ENCODE data around the gene TADA2B. TPM values are rescaled to one million over a fixed set of nuclear protein-coding genes. Genes with fewer than 3 reads are reported as not detected.

The TADA2B gene
- total RNA-seq, 4 donors from 2014 or later = 17.5 to 26.6 (median 23.9) TPM

- Histone ChIP-seq H3K36me3 (peaks cover 13% of the 10 kb centered on the region), H3K4me3 (no peak overlapping the region), H3K4me1 (peaks cover 48% of the 10 kb centered on the region), H3K9me3 (no peaks in the 10 kb centered on the region), H3K27ac (no peak overlapping the region), H3K27me3 (no peaks in the 10 kb centered on the region)
- TF ChIP-seq, protein P1, sequence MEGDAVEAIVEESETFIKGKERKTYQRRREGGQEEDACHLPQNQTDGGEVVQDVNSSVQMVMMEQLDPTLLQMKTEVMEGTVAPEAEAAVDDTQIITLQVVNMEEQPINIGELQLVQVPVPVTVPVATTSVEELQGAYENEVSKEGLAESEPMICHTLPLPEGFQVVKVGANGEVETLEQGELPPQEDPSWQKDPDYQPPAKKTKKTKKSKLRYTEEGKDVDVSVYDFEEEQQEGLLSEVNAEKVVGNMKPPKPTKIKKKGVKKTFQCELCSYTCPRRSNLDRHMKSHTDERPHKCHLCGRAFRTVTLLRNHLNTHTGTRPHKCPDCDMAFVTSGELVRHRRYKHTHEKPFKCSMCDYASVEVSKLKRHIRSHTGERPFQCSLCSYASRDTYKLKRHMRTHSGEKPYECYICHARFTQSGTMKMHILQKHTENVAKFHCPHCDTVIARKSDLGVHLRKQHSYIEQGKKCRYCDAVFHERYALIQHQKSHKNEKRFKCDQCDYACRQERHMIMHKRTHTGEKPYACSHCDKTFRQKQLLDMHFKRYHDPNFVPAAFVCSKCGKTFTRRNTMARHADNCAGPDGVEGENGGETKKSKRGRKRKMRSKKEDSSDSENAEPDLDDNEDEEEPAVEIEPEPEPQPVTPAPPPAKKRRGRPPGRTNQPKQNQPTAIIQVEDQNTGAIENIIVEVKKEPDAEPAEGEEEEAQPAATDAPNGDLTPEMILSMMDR (IDR thresholded peaks at IDR 0.05) = no peak
- TF ChIP-seq EP300 (IDR thresholded peaks at IDR 0.05) = no peak
- TF ChIP-seq POLR2A (IDR thresholded peaks at IDR 0.05) = no peak
- no peak for TF ChIP-seq POLR2AphosphoS5 (IDR thresholded peaks at IDR 0.05)
- WGBS = 97% methylated on average over 4 of the region's 4 CpGs
- DNase-seq (ENCODE audit: low spot score in 2 of 2) = no peak
Measured at GRCh38 chr4:7049295-7049694, 6.1 kb downstream of the TADA2B start.

GRCh38 chr4:7049739-7050138, 6.6 kb downstream of the TADA2B start:
- DNase-seq (ENCODE audit: low spot score in 2 of 2) = no peak
- no CpG with 5 or more reads among the region's 11 CpGs for WGBS
- Histone ChIP-seq H3K4me3 (no peak overlapping the region), H3K9me3 (no peaks in the 10 kb centered on the region), H3K27ac (no peak overlapping the region), H3K4me1 (peaks cover 44% of the 10 kb centered on the region), H3K36me3 (peaks cover 17% of the 10 kb centered on the region), H3K27me3 (no peaks in the 10 kb centered on the region)
- TF ChIP-seq, protein P1 (IDR thresholded peaks at IDR 0.05) = no peak
- TF ChIP-seq POLR2A (IDR thresholded peaks at IDR 0.05) (no peak), EP300 (IDR thresholded peaks at IDR 0.05) (no peak), POLR2AphosphoS5 (IDR thresholded peaks at IDR 0.05) (no peak)

GRCh38 chr4:7050481-7051143, 7.4 kb downstream of the TADA2B start:
- no peak overlapping the region for H3K4me3 ChIP-seq
- H3K27ac ChIP-seq = no peak overlapping the region
- WGBS = 96% methylated on average over 16 of the region's 36 CpGs
- no peak for TF ChIP-seq POLR2A (IDR thresholded peaks at IDR 0.05)
- no peak for TF ChIP-seq POLR2AphosphoS5 (IDR thresholded peaks at IDR 0.05)
- TF ChIP-seq, protein P1 (IDR thresholded peaks at IDR 0.05) = no peak
- TF ChIP-seq EP300 (IDR thresholded peaks at IDR 0.05) = no peak
- H3K27me3 ChIP-seq = no peaks in the 10 kb centered on the region
- DNase-seq (ENCODE audit: low spot score in 2 of 2) = no peak
- peaks cover 26% of the 10 kb centered on the region for H3K36me3 ChIP-seq
- H3K9me3 ChIP-seq = no peaks in the 10 kb centered on the region
- H3K4me1 ChIP-seq = peaks cover 35% of the 10 kb centered on the region

DNA sequence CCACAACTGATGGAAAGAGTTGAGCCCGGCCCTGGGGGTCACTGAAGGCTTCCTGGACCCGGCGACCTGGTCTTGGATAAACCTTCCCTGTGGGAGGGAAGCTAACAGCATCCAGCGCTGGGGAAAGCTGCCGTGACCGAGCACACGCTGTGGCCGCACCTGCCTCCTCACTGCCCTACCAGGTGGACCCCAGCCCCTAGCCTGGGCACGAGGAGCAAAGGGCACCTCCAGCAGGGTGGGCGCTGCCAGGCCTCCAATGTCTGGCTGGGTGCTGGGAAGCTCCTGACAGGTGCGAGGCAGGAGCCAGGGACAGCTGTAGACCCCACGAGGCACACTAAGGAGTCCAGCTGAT, 7.9 kb downstream of the TADA2B start:
- H3K4me1 ChIP-seq = peaks cover 30% of the 10 kb centered on the region
- no peak for DNase-seq (ENCODE audit: low spot score in 2 of 2)
- no peak overlapping the region for H3K4me3 ChIP-seq

GRCh38 chr4:7051905-7052304, 8.7 kb downstream of the TADA2B start:
- peak in 1 of 2 donors; percentile 71 for DNase-seq (ENCODE audit: low spot score in 2 of 2)
- H3K27ac ChIP-seq = no peak overlapping the region
- H3K4me3 ChIP-seq = no peak overlapping the region
- no peaks in the 10 kb centered on the region for H3K27me3 ChIP-seq
- WGBS = 87% methylated on average over 10 of the region's 14 CpGs
- H3K9me3 ChIP-seq = no peaks in the 10 kb centered on the region
- H3K4me1 ChIP-seq = peaks cover 22% of the 10 kb centered on the region
- peaks cover 38% of the 10 kb centered on the region for H3K36me3 ChIP-seq
- TF ChIP-seq, protein P1 (IDR thresholded peaks at IDR 0.05) = no peak
- TF ChIP-seq EP300 (IDR thresholded peaks at IDR 0.05) (no peak), POLR2A (IDR thresholded peaks at IDR 0.05) (no peak), POLR2AphosphoS5 (IDR thresholded peaks at IDR 0.05) (no peak)

More for the DNA sequence above, 7.9 kb downstream of the TADA2B start:
- Histone ChIP-seq H3K27ac (no peak overlapping the region), H3K9me3 (no peaks in the 10 kb centered on the region), H3K27me3 (no peaks in the 10 kb centered on the region), H3K36me3 (peaks cover 31% of the 10 kb centered on the region)
- no peak for TF ChIP-seq EP300 (IDR thresholded peaks at IDR 0.05)
- WGBS = 93% methylated on average over 11 of the region's 12 CpGs

GRCh38 chr4:7052313-7052712, 9.1 kb downstream of the TADA2B start:
- Histone ChIP-seq H3K4me1 (peaks cover 18% of the 10 kb centered on the region), H3K27ac (no peak overlapping the region), H3K27me3 (no peaks in the 10 kb centered on the region), H3K4me3 (no peak overlapping the region), H3K9me3 (no peaks in the 10 kb centered on the region), H3K36me3 (peaks cover 41% of the 10 kb centered on the region)
- no peak for DNase-seq (ENCODE audit: low spot score in 2 of 2)
- WGBS = 82% methylated on average over 6 of the region's 14 CpGs
- TF ChIP-seq, protein P1 (IDR thresholded peaks at IDR 0.05) = no peak
- no peak for TF ChIP-seq EP300 (IDR thresholded peaks at IDR 0.05)

Data from suprapubic skin (tissue), 4 donors.